ENCODE measurements around the gene NUDT14. TPM values are rescaled to one million over a fixed set of nuclear protein-coding genes. Genes with fewer than 3 reads are reported as not detected.

The NUDT14 gene
- total and polyA plus RNA-seq, 2 of the 4 experiments (the other 2 are of a cell fraction): 5.6 to 9.3 TPM

GRCh38 chr14:105139831-105140239 lies 41.3 kb downstream of the NUDT14 start:
- no peaks in the 10 kb centered on the region for H4K20me1 ChIP-seq (ENCODE audit: insufficient read depth, low read length)
- H3K36me3 ChIP-seq (ENCODE audit: control insufficient read depth, insufficient read depth, low read length): no peaks in the 10 kb centered on the region
- no peak overlapping the region for H3K18ac ChIP-seq (ENCODE audit: low read depth, low read length)
- no peak overlapping the region for H3K9ac ChIP-seq (ENCODE audit: low read depth, low read length)
- H2BK15ac ChIP-seq (ENCODE audit: low read depth, low read length): no peak overlapping the region
- H3K9me3 ChIP-seq (ENCODE audit: control insufficient read depth, insufficient read depth, low read length): peaks cover 14% of the 10 kb centered on the region
- H3K4ac ChIP-seq (ENCODE audit: low read depth, low read length): no peak overlapping the region
- no peak overlapping the region for H3K56ac ChIP-seq (ENCODE audit: extremely low read depth, insufficient read depth, low read length)
- no peak overlapping the region for H4K8ac ChIP-seq (ENCODE audit: low read depth in 2 of 2, low read length in 2 of 2)
- H3K4me1 ChIP-seq (ENCODE audit: control insufficient read depth, insufficient read depth, low read length): no peaks in the 10 kb centered on the region
- no peak overlapping the region for H4K91ac ChIP-seq (ENCODE audit: insufficient read depth, low read depth, low read length)
- no peak overlapping the region for H3K4me3 ChIP-seq (ENCODE audit: insufficient read depth, low read depth, low read length)
- POLR2A ChIA-PET (ENCODE audit: unreplicated experiment): no interaction called here
- CTCF ChIA-PET: no interaction called here
- in situ Hi-C loops (cut with MboI; ENCODE audit: low sequenced_read_pairs) (no loop called here), intact Hi-C loops (cut with micrococcal nuclease) (no loop called here), dilution Hi-C loops (cut with HindIII; ENCODE audit: low sequenced_read_pairs, unreplicated experiment) (no loop called here)
- ATAC-seq (ENCODE audit: low read depth): no peak
- TF ChIP-seq CTCF (conservative IDR thresholded peaks at IDR 0.05; ENCODE audit: low read depth, low read length) (no peak), CHD1 (IDR thresholded peaks at IDR 0.05; ENCODE audit: low read depth, low read length) (no peak), MXI1 (IDR thresholded peaks at IDR 0.05; ENCODE audit: borderline replicate concordance, low read depth, low read length) (no peak), BHLHE40 (IDR thresholded peaks at IDR 0.05; ENCODE audit: low read depth, low read length) (no peak), RAD21 (IDR thresholded peaks at IDR 0.05; ENCODE audit: low read length) (no peak), CEBPB (IDR thresholded peaks at IDR 0.05; ENCODE audit: low read depth, low read length) (no peak), RCOR1 (IDR thresholded peaks at IDR 0.05; ENCODE audit: insufficient replicate concordance, low read length) (no peak), USF2 (IDR thresholded peaks at IDR 0.05; ENCODE audit: low read depth, low read length) (no peak), SMC3 (IDR thresholded peaks at IDR 0.05; ENCODE audit: low read depth, low read length) (no peak), POLR2A (IDR thresholded peaks at IDR 0.05; ENCODE audit: low read depth, low read length) (no peak), MAFK (IDR thresholded peaks at IDR 0.05; ENCODE audit: low read depth, low read length) (no peak), RFX5 (IDR thresholded peaks at IDR 0.05; ENCODE audit: low read depth, low read length) (no peak), MAZ (IDR thresholded peaks at IDR 0.05; ENCODE audit: borderline replicate concordance, low read depth, low read length) (no peak), FOS (IDR thresholded peaks at IDR 0.05; ENCODE audit: low read depth, low read length) (no peak), ELK1 (IDR thresholded peaks at IDR 0.05; ENCODE audit: borderline replicate concordance, low read depth, low read length) (no peak)
- H3K4me2 ChIP-seq (ENCODE audit: low read depth, low read length): no peak overlapping the region
- no peak overlapping the region for H2BK5ac ChIP-seq (ENCODE audit: low read depth, low read length, poor library complexity, severe bottlenecking)
- H2AK5ac ChIP-seq (ENCODE audit: low read depth, low read length): no peak overlapping the region
- no peak for DNase-seq
- H2AFZ ChIP-seq (replicated peaks; ENCODE audit: low read length, poor library complexity): no peak overlapping the region
- no peak overlapping the region for H4K5ac ChIP-seq (ENCODE audit: low read depth, low read length)
- H3K27me3 ChIP-seq (ENCODE audit: control insufficient read depth, insufficient read depth, low read length): peaks cover under 1% of the 10 kb centered on the region; the same call in 1 of the 2 replicates
- H3K9me1 ChIP-seq (ENCODE audit: insufficient read depth, low read length): no peaks in the 10 kb centered on the region
- no peaks in the 10 kb centered on the region for H3K79me1 ChIP-seq (ENCODE audit: low read depth in 1 of 2, low read length in 2 of 2)
- no peak overlapping the region for H2AK9ac ChIP-seq (replicated peaks; ENCODE audit: low read depth, low read length, poor library complexity)
- no peak overlapping the region for H3K14ac ChIP-seq (replicated peaks; ENCODE audit: low read depth, low read length)
- H2BK20ac ChIP-seq (ENCODE audit: low read depth, low read length): no peak overlapping the region
- no peak overlapping the region for H3K27ac ChIP-seq (ENCODE audit: insufficient read depth, low read length)
- no peak overlapping the region for H3K23ac ChIP-seq (ENCODE audit: low read depth, low read length)
- WGBS, 2 experiments (ENCODE audit: extremely low coverage in 2 of 2, insufficient read length in 1 of 2): 95% methylated on average over 3 of the region's 5 CpGs; no CpG with 5 or more reads in 1 of the 2 experiments
- BruUV-seq (replicated peaks): no TSS peak
- H2BK120ac ChIP-seq (ENCODE audit: low read depth, low read length): no peak overlapping the region
